ENCODE data around the gene ISYNA1. TPM values are rescaled to one million over a fixed set of nuclear protein-coding genes. Genes with fewer than 3 reads are reported as not detected.

The ISYNA1 gene
- total and polyA plus RNA-seq, 9 donors, result 85.8 to 221 (median 165) TPM

GRCh38 chr19:18477974-18478373, 40.0 kb upstream of the ISYNA1 start:
- peaks cover 69% of the 10 kb centered on the region for H3K4me1 ChIP-seq (ENCODE audit: control insufficient read depth, insufficient read depth, low read length)
- H3K4me3 ChIP-seq (ENCODE audit: low read length), result no peak overlapping the region
- WGBS (ENCODE audit: insufficient coverage), result 74% methylated on average over 6 of the region's 8 CpGs
- peak overlapping the region; percentile 29 for H3K27ac ChIP-seq (ENCODE audit: low read length)
- no peaks in the 10 kb centered on the region for H3K9me3 ChIP-seq (replicated peaks; ENCODE audit: control insufficient read depth, low read depth, low read length)
- peaks cover 6% of the 10 kb centered on the region for H3K36me3 ChIP-seq (ENCODE audit: control insufficient read depth, insufficient read depth, low read length)
- no peak for DNase-seq
- H3K27me3 ChIP-seq (ENCODE audit: control insufficient read depth, insufficient read depth, low read length), result no peaks in the 10 kb centered on the region

- Histone ChIP-seq H3K27ac (ENCODE audit: low read length) (peak overlapping the region; percentile 20), H3K4me3 (ENCODE audit: low read length) (no peak overlapping the region), H3K27me3 (ENCODE audit: control insufficient read depth, insufficient read depth, low read length) (no peaks in the 10 kb centered on the region), H3K9me3 (replicated peaks; ENCODE audit: control insufficient read depth, low read depth, low read length) (no peaks in the 10 kb centered on the region), H3K36me3 (ENCODE audit: control insufficient read depth, insufficient read depth, low read length) (peaks cover 10% of the 10 kb centered on the region), H3K4me1 (ENCODE audit: control insufficient read depth, insufficient read depth, low read length) (peaks cover 68% of the 10 kb centered on the region)
- DNase-seq, result no peak
- WGBS (ENCODE audit: insufficient coverage), result 57% methylated on average over 24 of the region's 24 CpGs
Measured at GRCh38 chr19:18477042-18477779, 39.3 kb upstream of the ISYNA1 start.

- no peaks in the 10 kb centered on the region for H3K27me3 ChIP-seq (ENCODE audit: control insufficient read depth, insufficient read depth, low read length)
- H3K27ac ChIP-seq (ENCODE audit: low read length), result peak overlapping the region; percentile 20
- no peaks in the 10 kb centered on the region for H3K9me3 ChIP-seq (replicated peaks; ENCODE audit: control insufficient read depth, low read depth, low read length)
- peaks cover 16% of the 10 kb centered on the region for H3K36me3 ChIP-seq (ENCODE audit: control insufficient read depth, insufficient read depth, low read length)
- 65% methylated on average over 13 of the region's 14 CpGs for WGBS (ENCODE audit: insufficient coverage)
- H3K4me1 ChIP-seq (ENCODE audit: control insufficient read depth, insufficient read depth, low read length), result peaks cover 68% of the 10 kb centered on the region
- H3K4me3 ChIP-seq (ENCODE audit: low read length), result no peak overlapping the region
- DNase-seq, result no peak
Measured at GRCh38 chr19:18476507-18477041, 38.6 kb upstream of the ISYNA1 start.

GRCh38 chr19:18475762-18476331, 37.9 kb upstream of the ISYNA1 start:
- H3K36me3 ChIP-seq (ENCODE audit: control insufficient read depth, insufficient read depth, low read length), result peaks cover 20% of the 10 kb centered on the region
- no peaks in the 10 kb centered on the region for H3K27me3 ChIP-seq (ENCODE audit: control insufficient read depth, insufficient read depth, low read length)
- no peak overlapping the region for H3K27ac ChIP-seq (ENCODE audit: low read length)
- H3K4me3 ChIP-seq (ENCODE audit: low read length), result no peak overlapping the region
- H3K9me3 ChIP-seq (replicated peaks; ENCODE audit: control insufficient read depth, low read depth, low read length), result no peaks in the 10 kb centered on the region
- DNase-seq, result no peak
- 55% methylated on average over 18 of the region's 19 CpGs for WGBS (ENCODE audit: insufficient coverage)
- peaks cover 65% of the 10 kb centered on the region for H3K4me1 ChIP-seq (ENCODE audit: control insufficient read depth, insufficient read depth, low read length)

- no peaks in the 10 kb centered on the region for H3K27me3 ChIP-seq (ENCODE audit: control insufficient read depth, insufficient read depth, low read length)
- WGBS (ENCODE audit: insufficient coverage), result 70% methylated on average over 4 of the region's 5 CpGs
- H3K9me3 ChIP-seq (replicated peaks; ENCODE audit: control insufficient read depth, low read depth, low read length), result no peaks in the 10 kb centered on the region
- H3K36me3 ChIP-seq (ENCODE audit: control insufficient read depth, insufficient read depth, low read length), result peaks cover 20% of the 10 kb centered on the region
- no peak overlapping the region for H3K4me3 ChIP-seq (ENCODE audit: low read length)
- no peak for DNase-seq
- peaks cover 58% of the 10 kb centered on the region for H3K4me1 ChIP-seq (ENCODE audit: control insufficient read depth, insufficient read depth, low read length)
- H3K27ac ChIP-seq (ENCODE audit: low read length), result no peak overlapping the region
Measured at GRCh38 chr19:18475004-18475453, 37.1 kb upstream of the ISYNA1 start.

- Histone ChIP-seq H3K36me3 (ENCODE audit: control insufficient read depth, insufficient read depth, low read length) (peaks cover 20% of the 10 kb centered on the region), H3K4me3 (ENCODE audit: low read length) (no peak overlapping the region), H3K27ac (ENCODE audit: low read length) (no peak overlapping the region), H3K9me3 (replicated peaks; ENCODE audit: control insufficient read depth, low read depth, low read length) (no peaks in the 10 kb centered on the region), H3K4me1 (ENCODE audit: control insufficient read depth, insufficient read depth, low read length) (peaks cover 58% of the 10 kb centered on the region), H3K27me3 (ENCODE audit: control insufficient read depth, insufficient read depth, low read length) (no peaks in the 10 kb centered on the region)
- WGBS (ENCODE audit: insufficient coverage), result 88% methylated on average over 11 of the region's 13 CpGs
- no peak for DNase-seq
Measured at GRCh38 chr19:18474366-18474887, 36.5 kb upstream of the ISYNA1 start.

GRCh38 chr19:18473706-18474087, 35.8 kb upstream of the ISYNA1 start:
- Histone ChIP-seq H3K4me1 (ENCODE audit: control insufficient read depth, insufficient read depth, low read length) (peaks cover 52% of the 10 kb centered on the region), H3K27me3 (ENCODE audit: control insufficient read depth, insufficient read depth, low read length) (no peaks in the 10 kb centered on the region), H3K4me3 (ENCODE audit: low read length) (no peak overlapping the region), H3K9me3 (replicated peaks; ENCODE audit: control insufficient read depth, low read depth, low read length) (no peaks in the 10 kb centered on the region), H3K27ac (ENCODE audit: low read length) (no peak overlapping the region), H3K36me3 (ENCODE audit: control insufficient read depth, insufficient read depth, low read length) (peaks cover 24% of the 10 kb centered on the region)
- 93% methylated on average over 6 of the region's 8 CpGs for WGBS (ENCODE audit: insufficient coverage)
- DNase-seq, result no peak

- Histone ChIP-seq H3K27me3 (ENCODE audit: control insufficient read depth, insufficient read depth, low read length) (no peaks in the 10 kb centered on the region), H3K36me3 (ENCODE audit: control insufficient read depth, insufficient read depth, low read length) (peaks cover 25% of the 10 kb centered on the region), H3K4me3 (ENCODE audit: low read length) (no peak overlapping the region), H3K4me1 (ENCODE audit: control insufficient read depth, insufficient read depth, low read length) (peaks cover 47% of the 10 kb centered on the region), H3K27ac (ENCODE audit: low read length) (no peak overlapping the region), H3K9me3 (replicated peaks; ENCODE audit: control insufficient read depth, low read depth, low read length) (no peaks in the 10 kb centered on the region)
- WGBS (ENCODE audit: insufficient coverage), result 75% methylated on average over 8 of the region's 8 CpGs
- DNase-seq, result peak; percentile 24
Measured at GRCh38 chr19:18473003-18473705, 35.2 kb upstream of the ISYNA1 start.

GRCh38 chr19:18470787-18471186, 32.9 kb upstream of the ISYNA1 start:
- Histone ChIP-seq H3K36me3 (ENCODE audit: control insufficient read depth, insufficient read depth, low read length) (peaks cover 19% of the 10 kb centered on the region), H3K27me3 (ENCODE audit: control insufficient read depth, insufficient read depth, low read length) (no peaks in the 10 kb centered on the region), H3K4me3 (ENCODE audit: low read length) (no peak overlapping the region), H3K9me3 (replicated peaks; ENCODE audit: control insufficient read depth, low read depth, low read length) (no peaks in the 10 kb centered on the region), H3K27ac (ENCODE audit: low read length) (no peak overlapping the region), H3K4me1 (ENCODE audit: control insufficient read depth, insufficient read depth, low read length) (peaks cover 25% of the 10 kb centered on the region)
- DNase-seq, result no peak
- no CpG with 5 or more reads among the region's 2 CpGs for WGBS (ENCODE audit: insufficient coverage)
